Chondrocyte (in vitro differentiated cells): Measurements from ENCODE around the gene COL11A1. TPM values are rescaled to one million over a fixed set of nuclear protein-coding genes. Genes with fewer than 3 reads are reported as not detected.

Experiments used
- DNase-seq: peaks from one replicate; pipeline ENCODE4 v3.0.0; 2021; ENCODE audit warnings: mixed read lengths, low spot score
- H3K27ac Mint-ChIP-seq: one replicate; pipeline ENCODE4 v1.8.0; 2021; ENCODE audit warnings: mild to moderate bottlenecking, moderate library complexity, mixed read lengths; ENCODE audit not compliant: unreplicated experiment
- H3K27me3 Mint-ChIP-seq: 2 replicates; pipeline ENCODE4 v1.8.0; 2021; ENCODE audit warnings: low read depth, mixed read lengths
- H3K36me3 Mint-ChIP-seq: 2 replicates; pipeline ENCODE4 v1.8.0; 2021; ENCODE audit warnings: low read depth, mixed read lengths
- H3K4me1 Mint-ChIP-seq: 2 replicates; pipeline ENCODE4 v1.8.0; 2021; ENCODE audit warnings: low read depth, mild to moderate bottlenecking, mixed read lengths
- H3K4me3 Mint-ChIP-seq: one replicate; pipeline ENCODE4 v1.8.0; 2021; ENCODE audit warnings: mild to moderate bottlenecking, moderate library complexity, mixed read lengths; ENCODE audit not compliant: unreplicated experiment
- H3K9me3 Mint-ChIP-seq: 2 replicates; pipeline ENCODE4 v1.8.0; 2021; ENCODE audit warnings: low read depth, mixed read lengths
- total RNA-seq: library from RNA; stranded (reverse); gene quantifications from 3 replicates; pipeline ENCODE4 v1.2.1, GENCODE V29; 2021
- TF ChIP-seq, protein P1 (sequence below): fragments of 200-600 bp; sonication (generic); IDR thresholded peaks from 2 replicates; pipeline ENCODE4 v1.5.0; 2021; ENCODE audit warnings: antibody characterized with exemption, mild to moderate bottlenecking, moderate library complexity

COL11A1 gene
- total RNA-seq, 1 donor from 2014 or later = 1,042 TPM

GRCh38 chr1:102896286-102896685 lies 212.0 kb downstream of the COL11A1 start:
- Mint-ChIP-seq H3K27me3 (no peaks in the 10 kb centered on the region), H3K9me3 (no peaks in the 10 kb centered on the region), H3K4me1 (peaks cover 40% of the 10 kb centered on the region), H3K4me3 (no peak overlapping the region), H3K27ac (no peak overlapping the region), H3K36me3 (peaks cover 28% of the 10 kb centered on the region)
- TF ChIP-seq, protein P1, sequence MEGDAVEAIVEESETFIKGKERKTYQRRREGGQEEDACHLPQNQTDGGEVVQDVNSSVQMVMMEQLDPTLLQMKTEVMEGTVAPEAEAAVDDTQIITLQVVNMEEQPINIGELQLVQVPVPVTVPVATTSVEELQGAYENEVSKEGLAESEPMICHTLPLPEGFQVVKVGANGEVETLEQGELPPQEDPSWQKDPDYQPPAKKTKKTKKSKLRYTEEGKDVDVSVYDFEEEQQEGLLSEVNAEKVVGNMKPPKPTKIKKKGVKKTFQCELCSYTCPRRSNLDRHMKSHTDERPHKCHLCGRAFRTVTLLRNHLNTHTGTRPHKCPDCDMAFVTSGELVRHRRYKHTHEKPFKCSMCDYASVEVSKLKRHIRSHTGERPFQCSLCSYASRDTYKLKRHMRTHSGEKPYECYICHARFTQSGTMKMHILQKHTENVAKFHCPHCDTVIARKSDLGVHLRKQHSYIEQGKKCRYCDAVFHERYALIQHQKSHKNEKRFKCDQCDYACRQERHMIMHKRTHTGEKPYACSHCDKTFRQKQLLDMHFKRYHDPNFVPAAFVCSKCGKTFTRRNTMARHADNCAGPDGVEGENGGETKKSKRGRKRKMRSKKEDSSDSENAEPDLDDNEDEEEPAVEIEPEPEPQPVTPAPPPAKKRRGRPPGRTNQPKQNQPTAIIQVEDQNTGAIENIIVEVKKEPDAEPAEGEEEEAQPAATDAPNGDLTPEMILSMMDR = no peak
- DNase-seq = no peak

DNA sequence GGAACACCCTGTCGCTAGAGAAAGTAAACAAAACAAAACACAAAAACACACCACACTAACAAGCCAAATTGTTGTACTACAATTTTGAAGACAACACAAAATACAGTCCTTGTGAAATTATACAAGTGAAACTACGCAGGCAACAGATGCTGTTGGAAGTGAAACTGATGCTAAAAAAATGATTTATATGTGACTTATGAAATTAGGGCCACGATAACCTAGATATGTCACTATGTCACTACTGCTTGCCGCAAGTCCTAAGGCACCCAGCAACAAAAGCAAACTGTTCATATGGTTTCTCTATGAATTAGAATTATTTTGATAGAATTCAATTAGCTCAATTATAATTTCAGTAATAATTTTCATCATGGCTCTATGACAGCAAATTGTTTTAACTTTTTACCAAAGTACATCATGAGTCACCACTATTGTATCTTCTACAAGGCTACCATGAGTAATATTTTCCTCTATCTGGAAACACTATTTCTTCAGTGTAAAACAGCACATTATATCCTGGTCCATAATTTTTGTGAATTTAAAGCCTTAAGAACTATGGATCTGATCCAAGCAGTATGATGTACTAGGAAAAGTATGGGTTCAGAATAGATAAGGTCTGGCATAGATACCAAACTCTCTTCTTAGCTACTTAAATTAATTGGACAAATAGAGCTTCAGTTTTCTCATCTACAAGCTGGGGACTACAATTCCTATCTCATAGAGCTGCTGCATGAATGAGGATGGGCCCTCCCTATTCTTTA lies 216.3 kb downstream of the COL11A1 start:
- Mint-ChIP-seq H3K4me3 (no peak overlapping the region), H3K27me3 (no peaks in the 10 kb centered on the region), H3K36me3 (peaks cover 31% of the 10 kb centered on the region), H3K4me1 (peaks cover 42% of the 10 kb centered on the region), H3K27ac (peak overlapping the region; percentile 79), H3K9me3 (no peaks in the 10 kb centered on the region)
- TF ChIP-seq, protein P1 = no peak
- no peak for DNase-seq

GRCh38 chr1:102886638-102887037 lies 221.7 kb downstream of the COL11A1 start:
- Mint-ChIP-seq H3K9me3 (no peaks in the 10 kb centered on the region), H3K4me3 (no peak overlapping the region), H3K27me3 (no peaks in the 10 kb centered on the region), H3K27ac (no peak overlapping the region), H3K4me1 (peaks cover 24% of the 10 kb centered on the region), H3K36me3 (peaks cover 37% of the 10 kb centered on the region)
- no peak for DNase-seq
- TF ChIP-seq, protein P1 = no peak

DNA sequence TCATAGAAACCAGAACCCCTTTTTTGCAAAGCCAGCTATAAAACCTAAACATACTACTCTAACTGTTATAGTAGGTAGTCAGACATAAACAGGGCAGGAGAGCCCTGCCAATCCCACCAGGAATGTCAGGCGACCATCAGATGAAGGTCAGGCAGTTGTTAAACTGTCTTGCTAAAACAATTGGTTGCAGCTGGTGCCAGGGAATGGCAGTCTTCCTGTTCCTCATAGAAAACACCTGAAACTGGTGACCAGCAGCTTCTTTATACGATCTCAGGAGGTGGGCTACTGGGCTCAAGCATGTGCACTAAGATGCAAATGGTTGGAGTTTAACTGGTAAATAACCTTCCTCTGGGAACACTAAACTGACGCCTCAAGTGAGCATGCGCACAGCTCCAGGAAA lies 224.1 kb downstream of the COL11A1 start:
- H3K27ac Mint-ChIP-seq = peak overlapping the region; percentile 58
- peaks cover 32% of the 10 kb centered on the region for H3K4me1 Mint-ChIP-seq

GRCh38 chr1:102879439-102879993 lies 228.8 kb downstream of the COL11A1 start:
- H3K27ac Mint-ChIP-seq = peak overlapping the region; percentile 84
- peaks cover 47% of the 10 kb centered on the region for H3K36me3 Mint-ChIP-seq

More for the DNA sequence above, 224.1 kb downstream of the COL11A1 start:
- no peaks in the 10 kb centered on the region for H3K9me3 Mint-ChIP-seq
- no peak overlapping the region for H3K4me3 Mint-ChIP-seq
- no peak for DNase-seq
- TF ChIP-seq, protein P1 = no peak
- H3K27me3 Mint-ChIP-seq = no peaks in the 10 kb centered on the region
- H3K36me3 Mint-ChIP-seq = peaks cover 43% of the 10 kb centered on the region

More at GRCh38 chr1:102879439-102879993, 228.8 kb downstream of the COL11A1 start:
- TF ChIP-seq, protein P1 = no peak
- Mint-ChIP-seq H3K4me3 (no peak overlapping the region), H3K27me3 (no peaks in the 10 kb centered on the region), H3K9me3 (no peaks in the 10 kb centered on the region), H3K4me1 (peaks cover 18% of the 10 kb centered on the region)
- no peak for DNase-seq
